ENCODE results near the gene ESR1.

Gene ESR1

GRCh38 chr6:151806757-151807512, 547 bp upstream of the ESR1 start:
- H3K9me3 ChIP-seq, result no peaks in the 10 kb centered on the region
- peaks cover 64% of the 10 kb centered on the region for H3K27me3 ChIP-seq
- no peaks in the 10 kb centered on the region for H3K36me3 ChIP-seq
- no peak for TF ChIP-seq CTCF (IDR thresholded peaks at IDR 0.05; ENCODE audit: low read depth, low read length)
- DNase-seq, result no peak
- no peak overlapping the region for H3K4me3 ChIP-seq (ENCODE audit: low read depth, low read length)
- no peaks in the 10 kb centered on the region for H3K4me1 ChIP-seq

GRCh38 chr6:151808371-151809241, 1.1 kb downstream of the ESR1 start:
- Histone ChIP-seq H3K27me3 (peaks cover 75% of the 10 kb centered on the region), H3K9me3 (no peaks in the 10 kb centered on the region), H3K4me3 (ENCODE audit: low read depth, low read length) (no peak overlapping the region), H3K36me3 (no peaks in the 10 kb centered on the region), H3K4me1 (no peaks in the 10 kb centered on the region)
- TF ChIP-seq CTCF (IDR thresholded peaks at IDR 0.05; ENCODE audit: low read depth, low read length), result no peak
- DNase-seq, result no peak

- no peaks in the 10 kb centered on the region for H3K36me3 ChIP-seq
- H3K9me3 ChIP-seq, result no peaks in the 10 kb centered on the region
- no peak for TF ChIP-seq CTCF (IDR thresholded peaks at IDR 0.05; ENCODE audit: low read depth, low read length)
- no peaks in the 10 kb centered on the region for H3K4me1 ChIP-seq
- no peak for DNase-seq
- H3K27me3 ChIP-seq, result peaks cover 77% of the 10 kb centered on the region
- no peak overlapping the region for H3K4me3 ChIP-seq (ENCODE audit: low read depth, low read length)
Measured at GRCh38 chr6:151811081-151811480, 3.6 kb downstream of the ESR1 start.

DNA sequence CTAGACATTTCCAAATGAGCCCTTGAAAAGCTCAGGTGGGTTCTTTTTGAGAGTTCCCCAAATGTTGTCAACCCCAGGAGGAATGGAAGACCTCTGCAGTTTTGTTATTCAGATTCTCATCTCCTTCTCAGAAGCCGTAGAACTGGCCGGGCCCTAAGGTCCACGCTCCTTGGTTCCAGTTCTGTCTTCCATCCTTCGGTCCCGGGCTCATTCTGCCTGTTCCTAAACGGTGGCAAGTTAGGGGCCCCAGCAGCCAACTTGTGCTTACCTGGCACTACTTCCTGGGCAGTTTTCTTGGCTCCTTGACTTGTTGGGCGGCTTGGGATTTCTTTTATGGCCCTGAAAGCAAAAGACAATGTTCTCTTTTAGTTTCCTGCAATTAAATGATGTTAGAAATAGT, 6.4 kb downstream of the ESR1 start:
- H3K27me3 ChIP-seq, result peaks cover 55% of the 10 kb centered on the region
- H3K9me3 ChIP-seq, result no peaks in the 10 kb centered on the region
- no peak for TF ChIP-seq CTCF (IDR thresholded peaks at IDR 0.05; ENCODE audit: low read depth, low read length)
- no peak for DNase-seq
- H3K4me1 ChIP-seq, result no peaks in the 10 kb centered on the region
- no peaks in the 10 kb centered on the region for H3K36me3 ChIP-seq
- H3K4me3 ChIP-seq (ENCODE audit: low read depth, low read length), result no peak overlapping the region

DNA sequence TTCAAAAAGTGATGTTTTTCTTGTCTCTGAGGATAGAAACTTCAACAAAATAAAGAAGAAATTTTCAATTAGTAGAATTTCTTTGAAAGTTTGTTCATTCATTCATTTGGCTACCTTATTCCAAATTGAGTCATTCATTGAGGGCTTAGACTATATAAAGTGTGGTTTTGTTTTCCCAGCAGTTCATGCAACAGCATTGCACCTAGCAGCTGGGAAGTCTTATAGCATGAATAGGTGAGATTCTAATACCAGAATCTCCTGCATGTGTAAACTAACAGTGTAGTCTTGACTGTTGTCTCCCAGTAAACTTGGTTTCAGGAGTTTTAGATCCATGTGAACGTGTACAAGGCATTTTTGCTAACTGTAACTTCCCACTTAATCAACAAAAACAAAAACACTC, 7.1 kb downstream of the ESR1 start:
- H3K36me3 ChIP-seq, result no peaks in the 10 kb centered on the region
- no peak overlapping the region for H3K4me3 ChIP-seq (ENCODE audit: low read depth, low read length)
- H3K4me1 ChIP-seq, result no peaks in the 10 kb centered on the region
- TF ChIP-seq CTCF (IDR thresholded peaks at IDR 0.05; ENCODE audit: low read depth, low read length), result no peak
- DNase-seq, result no peak
- no peaks in the 10 kb centered on the region for H3K9me3 ChIP-seq
- peaks cover 47% of the 10 kb centered on the region for H3K27me3 ChIP-seq

All from BE2C (cell line).